Smooth muscle cell (in vitro differentiated cells): ENCODE measurements around the gene RPP30. TPM values are rescaled to one million over a fixed set of nuclear protein-coding genes. Genes with fewer than 3 reads are reported as not detected.

Experiments used
- DNase-seq: peaks from one replicate; lab custom pipeline; 2025; ENCODE audit not compliant: unreplicated experiment; lab: John Stamatoyannopoulos, UW
- H2AFZ ChIP-seq: fragments of 200-600 bp; sonication (generic); 2 replicates; pipeline ENCODE4 v1.6.0; 2016; ENCODE audit warnings: antibody characterized with exemption, low read depth, mild to moderate bottlenecking
- H3F3A ChIP-seq: fragments of 200-600 bp; sonication (generic); 2 replicates; pipeline ENCODE4 v1.6.0; 2017; ENCODE audit warnings: antibody characterized with exemption, low read depth
- H3K27ac ChIP-seq: fragments of 200-600 bp; sonication (generic); 2 replicates; pipeline ENCODE4 v1.5.1; 2016; ENCODE audit warnings: low read depth, mild to moderate bottlenecking
- H3K27me3 ChIP-seq: fragments of 200-600 bp; sonication (generic); 2 replicates; pipeline ENCODE4 v1.6.1; 2016; ENCODE audit warnings: low read depth, mild to moderate bottlenecking
- H3K36me3 ChIP-seq: fragments of 200-600 bp; sonication (generic); 2 replicates; pipeline ENCODE4 v1.5.1; 2016; ENCODE audit warnings: low read depth
- H3K4me1 ChIP-seq: fragments of 200-600 bp; sonication (generic); 2 replicates; pipeline ENCODE4 v1.5.1; 2016; ENCODE audit warnings: low read depth
- H3K4me2 ChIP-seq: fragments of 200-600 bp; sonication (generic); 2 replicates; pipeline ENCODE4 v1.6.0; 2016; ENCODE audit warnings: mild to moderate bottlenecking
- H3K4me3 ChIP-seq: fragments of 200-600 bp; sonication (generic); 2 replicates; pipeline ENCODE4 v1.5.1; 2016; ENCODE audit warnings: mild to moderate bottlenecking
- H3K79me2 ChIP-seq: fragments of 200-600 bp; sonication (generic); 2 replicates; pipeline ENCODE4 v1.6.0; 2016; ENCODE audit warnings: low read depth, mild to moderate bottlenecking
- H3K9ac ChIP-seq: fragments of 200-600 bp; sonication (generic); 2 replicates; pipeline ENCODE4 v1.6.0; 2016; ENCODE audit warnings: low read depth
- H3K9me3 ChIP-seq: fragments of 200-600 bp; sonication (generic); replicated peaks from 2 replicates; pipeline ENCODE4 v1.5.1; 2016; ENCODE audit warnings: low read depth
- H4K20me1 ChIP-seq: fragments of 200-600 bp; sonication (generic); 2 replicates; pipeline ENCODE4 v1.6.0; 2016; ENCODE audit warnings: low read depth
- WGBS: methylation state at CpG from one replicate; pipeline ENCODE4 v1.1.7; 2016; ENCODE audit warnings: low lambda C conversion rate; 5-methylcytosine and 5-hydroxymethylcytosine counted together
- polyA plus RNA-seq: library from polyadenylated mRNA; unstranded; fragments of >200 nt; fragmentation: Nextera tagmentation; extraction: Ambion mirVana; gene quantifications from 2 replicates; pipeline ENCODE4 v1.2.1, GENCODE V29; 2016
- total RNA-seq: library from RNA; depleted of rRNA; stranded (reverse); fragments of >200 nt; gene quantifications from 2 replicates; pipeline ENCODE4 v1.2.3, GENCODE V29; 2014
- TF ChIP-seq, protein P1 (sequence below): fragments of 200-600 bp; sonication (generic); IDR thresholded peaks from 2 replicates; pipeline ENCODE4 v1.5.1; 2017; ENCODE audit warnings: borderline replicate concordance, mild to moderate bottlenecking, antibody characterized with exemption; ENCODE audit not compliant: insufficient read depth, poor library complexity, severe bottlenecking

The RPP30 gene
- total and polyA plus RNA-seq, 2 experiments from 2014 or later = 48.2 to 73.0 TPM

DNA sequence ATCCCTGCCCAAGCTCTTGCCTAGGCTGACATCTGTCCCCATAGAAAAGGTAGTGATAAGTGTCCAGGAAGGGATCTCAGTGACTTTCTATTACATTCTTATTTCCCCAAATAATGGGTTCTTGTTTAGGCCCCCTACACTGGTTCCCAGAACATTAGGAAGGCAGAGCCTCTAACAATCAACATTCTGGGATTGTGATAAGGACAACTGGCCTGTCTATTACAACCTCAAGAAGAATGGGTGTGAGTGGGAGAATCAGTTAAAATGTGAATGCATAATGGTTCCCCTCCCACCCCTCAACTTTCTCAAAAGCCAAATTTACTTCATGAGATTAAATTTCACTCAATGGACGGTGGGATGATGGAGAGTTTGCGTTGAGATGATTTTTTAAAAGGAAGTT lies 55.5 kb downstream of the RPP30 start:
- H3K27ac ChIP-seq = no peak overlapping the region
- no peaks in the 10 kb centered on the region for H3K79me2 ChIP-seq
- H3K4me3 ChIP-seq = no peak overlapping the region
- peaks cover 20% of the 10 kb centered on the region for H3F3A ChIP-seq
- H4K20me1 ChIP-seq = no peaks in the 10 kb centered on the region
- H3K27me3 ChIP-seq = no peaks in the 10 kb centered on the region
- H3K9ac ChIP-seq = no peak overlapping the region
- whole genome bisulfite sequencing = 81% methylated on average over 2 of the region's 2 CpGs
- no peak overlapping the region for H2AFZ ChIP-seq
- H3K4me2 ChIP-seq = no peak overlapping the region
- H3K36me3 ChIP-seq = no peaks in the 10 kb centered on the region
- DNase-seq = no peak
- TF ChIP-seq, protein P1, sequence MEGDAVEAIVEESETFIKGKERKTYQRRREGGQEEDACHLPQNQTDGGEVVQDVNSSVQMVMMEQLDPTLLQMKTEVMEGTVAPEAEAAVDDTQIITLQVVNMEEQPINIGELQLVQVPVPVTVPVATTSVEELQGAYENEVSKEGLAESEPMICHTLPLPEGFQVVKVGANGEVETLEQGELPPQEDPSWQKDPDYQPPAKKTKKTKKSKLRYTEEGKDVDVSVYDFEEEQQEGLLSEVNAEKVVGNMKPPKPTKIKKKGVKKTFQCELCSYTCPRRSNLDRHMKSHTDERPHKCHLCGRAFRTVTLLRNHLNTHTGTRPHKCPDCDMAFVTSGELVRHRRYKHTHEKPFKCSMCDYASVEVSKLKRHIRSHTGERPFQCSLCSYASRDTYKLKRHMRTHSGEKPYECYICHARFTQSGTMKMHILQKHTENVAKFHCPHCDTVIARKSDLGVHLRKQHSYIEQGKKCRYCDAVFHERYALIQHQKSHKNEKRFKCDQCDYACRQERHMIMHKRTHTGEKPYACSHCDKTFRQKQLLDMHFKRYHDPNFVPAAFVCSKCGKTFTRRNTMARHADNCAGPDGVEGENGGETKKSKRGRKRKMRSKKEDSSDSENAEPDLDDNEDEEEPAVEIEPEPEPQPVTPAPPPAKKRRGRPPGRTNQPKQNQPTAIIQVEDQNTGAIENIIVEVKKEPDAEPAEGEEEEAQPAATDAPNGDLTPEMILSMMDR = no peak
- no peaks in the 10 kb centered on the region for H3K9me3 ChIP-seq
- peaks cover 16% of the 10 kb centered on the region for H3K4me1 ChIP-seq

DNA sequence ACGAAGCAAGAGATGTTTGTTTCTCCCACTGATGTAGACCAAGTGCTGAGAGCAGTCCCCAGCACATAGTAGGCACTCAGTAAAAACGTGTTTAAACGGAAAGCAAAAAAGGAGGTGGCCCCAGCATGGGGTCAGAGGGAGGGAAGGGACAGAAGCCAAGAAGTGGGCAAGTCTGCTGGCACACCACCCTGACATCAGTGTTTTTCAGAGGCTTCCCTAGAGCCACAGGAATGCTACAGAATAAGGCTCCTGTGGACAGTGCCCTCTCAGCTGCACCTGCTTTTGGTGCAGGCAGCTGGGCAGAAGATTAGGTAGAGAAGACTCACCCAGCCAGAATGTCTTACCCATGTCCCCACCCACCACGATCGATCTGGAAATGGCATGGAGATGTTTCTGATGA lies 57.4 kb downstream of the RPP30 start:
- 65% methylated on average over 5 of the region's 5 CpGs for WGBS
- no peak overlapping the region for H2AFZ ChIP-seq
- H3K4me3 ChIP-seq = no peak overlapping the region
- no peaks in the 10 kb centered on the region for H3K79me2 ChIP-seq
- no peak for DNase-seq
- peaks cover 24% of the 10 kb centered on the region for H3F3A ChIP-seq
- no peak overlapping the region for H3K4me2 ChIP-seq
- TF ChIP-seq, protein P1 = no peak
- no peak overlapping the region for H3K9ac ChIP-seq
- H3K9me3 ChIP-seq = no peaks in the 10 kb centered on the region
- H4K20me1 ChIP-seq = no peaks in the 10 kb centered on the region
- H3K4me1 ChIP-seq = peaks cover 16% of the 10 kb centered on the region
- no peak overlapping the region for H3K27ac ChIP-seq
- H3K27me3 ChIP-seq = no peaks in the 10 kb centered on the region
- H3K36me3 ChIP-seq = no peaks in the 10 kb centered on the region

DNA sequence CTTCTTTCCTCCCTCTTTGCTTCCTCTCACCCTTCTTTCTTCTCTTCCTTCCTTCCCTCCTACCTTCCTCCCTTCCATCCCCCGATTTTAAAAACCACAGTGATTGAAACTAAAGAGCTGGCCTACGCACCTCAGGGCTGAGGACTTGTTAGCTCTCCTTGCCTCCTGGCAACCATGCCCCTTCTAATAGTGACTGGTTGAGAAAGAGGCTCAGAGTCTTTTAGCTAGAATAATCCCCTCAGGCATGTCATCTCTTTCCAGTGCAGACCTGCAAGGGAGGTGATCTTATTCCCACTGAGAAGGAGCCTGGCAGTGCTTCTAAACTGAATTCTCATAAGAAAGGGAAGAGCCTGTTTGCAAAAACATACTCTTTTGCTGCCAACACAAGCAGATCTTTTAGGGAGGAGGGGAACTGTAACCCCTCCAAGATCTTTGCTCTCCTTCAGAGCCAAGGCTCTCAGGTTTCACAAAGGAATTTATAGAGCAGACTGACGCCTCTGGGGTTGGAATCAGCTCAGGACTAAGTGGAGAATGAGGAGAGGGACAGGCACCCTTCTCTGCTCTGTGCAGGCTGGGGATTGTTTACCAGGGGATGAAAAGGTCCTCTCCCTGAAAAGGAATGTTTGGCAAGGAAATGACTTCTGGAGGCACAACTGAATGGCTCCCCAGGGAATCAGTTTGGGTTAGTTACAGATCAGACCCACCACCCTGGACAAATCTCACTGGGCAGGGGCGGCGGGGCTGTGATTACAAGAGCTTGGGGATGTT lies 58.5 kb downstream of the RPP30 start:
- peak overlapping the region; percentile 79 for H3K4me2 ChIP-seq
- H3K9ac ChIP-seq = peak overlapping the region; percentile 18
- WGBS = 8% methylated on average over 5 of the region's 5 CpGs
- no peak for DNase-seq
- TF ChIP-seq, protein P1 = no peak
- peak overlapping the region; percentile 77 for H3K27ac ChIP-seq
- H3F3A ChIP-seq = peaks cover 24% of the 10 kb centered on the region
- H3K27me3 ChIP-seq = no peaks in the 10 kb centered on the region
- peak overlapping the region; percentile 4 for H3K4me3 ChIP-seq
- no peak overlapping the region for H2AFZ ChIP-seq
- no peaks in the 10 kb centered on the region for H3K9me3 ChIP-seq
- H3K79me2 ChIP-seq = no peaks in the 10 kb centered on the region
- no peaks in the 10 kb centered on the region for H3K36me3 ChIP-seq
- H3K4me1 ChIP-seq = peaks cover 16% of the 10 kb centered on the region
- H4K20me1 ChIP-seq = no peaks in the 10 kb centered on the region
